ENCODE measurements around the gene CNN2. TPM values are rescaled to one million over a fixed set of nuclear protein-coding genes. Genes with fewer than 3 reads are reported as not detected.

Gene CNN2
- total and polyA plus RNA-seq, 9 of the 15 experiments (the other 6 are each of a cell fraction or from before 2014, with no cell fraction given) = 12.1 to 174 (median 52.7) TPM

GRCh38 chr19:992670-993055, 33.7 kb upstream of the CNN2 start:
- ATAC-seq (no peak), FAIRE-seq (no peak), DNase-seq (ENCODE audit: extremely low read depth in 1 of 4, low spot score in 3 of 4) (no peak)
- H3K9ac ChIP-seq (ENCODE audit: insufficient read depth in 1 of 2, low read depth in 2 of 2, low read length in 2 of 2) = peak overlapping the region in 1 of 2 experiments; percentile 20; a peak in 1 of 4 replicates
- no TSS peak for BruUV-seq (replicated peaks)
- ChIA-PET POLR2A (no interaction called here), CTCF (ENCODE audit: low intra/inter-chr PET ratio) (no interaction called here)
- WGBS (ENCODE audit: insufficient coverage, low coverage, missing lambda C conversion rate) = 96% methylated on average over 9 of the region's 13 CpGs
- H3K27me3 ChIP-seq (ENCODE audit: control insufficient read depth in 2 of 2, insufficient read depth in 2 of 2, low read length in 2 of 2) = no peaks in the 10 kb centered on the region
- peaks cover 9 to 85% of the 10 kb centered on the region in 2 experiments; a peak in 4 of 5 replicates for H3K4me1 ChIP-seq (replicated peaks in 1 of 2; ENCODE audit: control insufficient read depth in 2 of 2, insufficient read depth in 2 of 2, low read length in 2 of 2)
- no peak overlapping the region for H3K4me3 ChIP-seq
- no peaks in the 10 kb centered on the region for H3K79me2 ChIP-seq (ENCODE audit: control insufficient read depth, insufficient read depth, low read length)
- H3K9me1 ChIP-seq (ENCODE audit: control insufficient read depth, insufficient read depth, low read length) = peaks cover 6% of the 10 kb centered on the region
- H3K36me3 ChIP-seq (ENCODE audit: control insufficient read depth, insufficient read depth, low read length) = peaks cover 71% of the 10 kb centered on the region; the same call in 2 of the 3 replicates
- no peak overlapping the region for H2AFZ ChIP-seq (ENCODE audit: low read depth, low read length)
- intact Hi-C loops (cut with micrococcal nuclease) (no loop called here), in situ Hi-C loops (cut with MboI) (no loop called here)
- H3K27ac ChIP-seq (ENCODE audit: extremely low read depth, low read depth, low read length) = no peak overlapping the region
- H3K4me2 ChIP-seq (ENCODE audit: insufficient read depth, low read length) = no peak overlapping the region
- H3K9me3 ChIP-seq (replicated peaks; ENCODE audit: control insufficient read depth, insufficient read depth, low read depth, low read length) = no peaks in the 10 kb centered on the region
- H4K20me1 ChIP-seq (replicated peaks; ENCODE audit: control insufficient read depth, insufficient read depth, low read length) = no peaks in the 10 kb centered on the region; the same call in 1 of the 2 replicates
- TF ChIP-seq FIP1L1 (IDR thresholded peaks at IDR 0.05; ENCODE audit: low read depth, low read length, poor library complexity, severe bottlenecking) (no peak), CBFB (CRISPR knock-in tag; IDR thresholded peaks at IDR 0.05) (no peak), CTBP1 (IDR thresholded peaks at IDR 0.05; ENCODE audit: borderline replicate concordance) (no peak), REST (IDR thresholded peaks at IDR 0.05; ENCODE audit: borderline replicate concordance) (no peak), REST (CRISPR knock-in tag; IDR thresholded peaks at IDR 0.05; ENCODE audit: low read depth) (no peak), ZFPM2 (CRISPR knock-in tag; IDR thresholded peaks at IDR 0.05) (no peak), ZFX (CRISPR knock-in tag; IDR thresholded peaks at IDR 0.05) (no peak), ZNF668 (CRISPR knock-in tag; IDR thresholded peaks at IDR 0.05) (no peak), MLX (CRISPR knock-in tag; conservative IDR thresholded peaks at IDR 0.05) (no peak), ZSCAN29 (IDR thresholded peaks at IDR 0.05) (no peak), PCBP2 (IDR thresholded peaks at IDR 0.05; ENCODE audit: low read depth, low read length, poor library complexity, severe bottlenecking) (no peak), ELF4 (CRISPR knock-in tag; IDR thresholded peaks at IDR 0.05) (no peak), ZNF280B (CRISPR knock-in tag; IDR thresholded peaks at IDR 0.05) (no peak), SMARCE1 (IDR thresholded peaks at IDR 0.05) (no peak), PTBP1 (IDR thresholded peaks at IDR 0.05; ENCODE audit: low read depth, low read length) (no peak)
